Neural progenitor cell (in vitro differentiated cells): ENCODE results near the gene DLEC1. TPM values are rescaled to one million over a fixed set of nuclear protein-coding genes. Genes with fewer than 3 reads are reported as not detected.

Experiments
- DNase-seq: peaks from one replicate; pipeline ENCODE4 v3.0.0-alpha.2; 2016; ENCODE audit warnings: low spot score
- H2AFZ ChIP-seq: fragments of 200-600 bp; sonication (generic); replicated peaks from 2 replicates; pipeline ENCODE4 v1.6.1; 2016; ENCODE audit warnings: antibody characterized with exemption
- H3F3A ChIP-seq: fragments of 200-600 bp; sonication (generic); 2 replicates; pipeline ENCODE4 v1.6.1; 2016; ENCODE audit warnings: antibody characterized with exemption, low read depth
- H3K27ac ChIP-seq: fragments of 200-600 bp; sonication (generic); 2 replicates; pipeline ENCODE4 v1.5.1; 2016; ENCODE audit warnings: mild to moderate bottlenecking
- H3K27me3 ChIP-seq: fragments of 200-600 bp; sonication (generic); 2 replicates; pipeline ENCODE4 v1.6.1; 2016; ENCODE audit warnings: mild to moderate bottlenecking, moderate library complexity
- H3K36me3 ChIP-seq: fragments of 200-600 bp; sonication (generic); 2 replicates; pipeline ENCODE4 v1.5.1; 2016
- H3K4me1 ChIP-seq: fragments of 200-600 bp; sonication (generic); 2 replicates; pipeline ENCODE4 v1.6.1; 2016; ENCODE audit warnings: mixed run types
- H3K4me2 ChIP-seq: fragments of 200-600 bp; sonication (generic); 2 replicates; pipeline ENCODE4 v1.6.1; 2016
- H3K4me3 ChIP-seq: fragments of 200-600 bp; sonication (generic); 2 replicates; pipeline ENCODE4 v1.5.1; 2016
- H3K79me2 ChIP-seq: fragments of 200-600 bp; sonication (generic); 2 replicates; pipeline ENCODE4 v1.6.1; 2016; ENCODE audit warnings: low read depth
- H3K9ac ChIP-seq: fragments of 200-600 bp; sonication (generic); 2 replicates; pipeline ENCODE4 v1.6.1; 2016
- H3K9me3 ChIP-seq: fragments of 200-600 bp; sonication (generic); 2 replicates; pipeline ENCODE4 v1.5.1; 2016; ENCODE audit warnings: low read depth
- H4K20me1 ChIP-seq: fragments of 200-600 bp; sonication (generic); 2 replicates; pipeline ENCODE4 v1.6.1; 2016; ENCODE audit warnings: low read depth
- H3K27ac Mint-ChIP-seq: 3 replicates; pipeline ENCODE4 v1.8.0; 2021; ENCODE audit warnings: mixed read lengths
- H3K27me3 Mint-ChIP-seq: 2 replicates; pipeline ENCODE4 v1.8.0; 2022; ENCODE audit warnings: low read depth, mild to moderate bottlenecking, inconsistent platforms, moderate library complexity, mixed read lengths; ENCODE audit not compliant: insufficient read depth
- H3K36me3 Mint-ChIP-seq: 3 replicates; pipeline ENCODE4 v1.8.0; 2021; ENCODE audit warnings: mixed read lengths
- H3K4me1 Mint-ChIP-seq: 3 replicates; pipeline ENCODE4 v1.8.0; 2021; ENCODE audit warnings: mixed read lengths
- H3K4me3 Mint-ChIP-seq: 3 replicates; pipeline ENCODE4 v1.8.0; 2021; ENCODE audit warnings: mild to moderate bottlenecking, moderate library complexity, mixed read lengths
- H3K9me3 Mint-ChIP-seq: 3 replicates; pipeline ENCODE4 v1.8.0; 2020; ENCODE audit warnings: mixed read lengths
- CTCF ChIP-seq: fragments of 200-600 bp; sonication (generic); IDR thresholded peaks from 2 replicates; pipeline ENCODE4 v1.5.1; 2017; ENCODE audit warnings: antibody characterized with exemption, mild to moderate bottlenecking
- EZH2 ChIP-seq: fragments of 200-600 bp; sonication (generic); IDR thresholded peaks from 2 replicates; pipeline ENCODE4 v1.6.1; 2017; ENCODE audit warnings: antibody characterized with exemption, mild to moderate bottlenecking, moderate library complexity
- EZH2phosphoT487 ChIP-seq: fragments of 200-600 bp; sonication (generic); IDR thresholded peaks from 2 replicates; pipeline ENCODE4 v1.6.1; 2017; ENCODE audit warnings: antibody characterized with exemption
- total RNA-seq: library from RNA; depleted of rRNA; stranded (reverse); fragments of >200 nt; gene quantifications from 2 replicates; pipeline ENCODE4 v1.2.3, GENCODE V29; 2015; ENCODE audit warnings: low replicate concordance

DLEC1 gene
- total RNA-seq, 1 donor from 2014 or later, result 0.60 TPM

GRCh38 chr3:38114875-38115644, 76.1 kb downstream of the DLEC1 start:
- Mint-ChIP-seq H3K9me3 (no peaks in the 10 kb centered on the region), H3K4me3 (no peak overlapping the region), H3K27me3 (peaks cover 8% of the 10 kb centered on the region), H3K36me3 (peaks cover 3% of the 10 kb centered on the region), H3K27ac (peak overlapping the region; percentile 52), H3K4me1 (no peaks in the 10 kb centered on the region)
- H3K27ac ChIP-seq, result no peak overlapping the region
- H3K9me3 ChIP-seq, result no peaks in the 10 kb centered on the region
- H3K4me2 ChIP-seq, result no peak overlapping the region
- no peaks in the 10 kb centered on the region for H3K4me1 ChIP-seq
- no peaks in the 10 kb centered on the region for H3F3A ChIP-seq
- DNase-seq, result no peak
- no peak for TF ChIP-seq EZH2
- TF ChIP-seq CTCF, result no peak
- TF ChIP-seq EZH2phosphoT487, result no peak
- H3K27me3 ChIP-seq, result no peaks in the 10 kb centered on the region
- H3K79me2 ChIP-seq, result no peaks in the 10 kb centered on the region
- no peak overlapping the region for H3K4me3 ChIP-seq
- no peaks in the 10 kb centered on the region for H3K36me3 ChIP-seq
- no peak overlapping the region for H3K9ac ChIP-seq
- H4K20me1 ChIP-seq, result no peaks in the 10 kb centered on the region
- no peak overlapping the region for H2AFZ ChIP-seq

- Histone ChIP-seq H3K4me1 (no peaks in the 10 kb centered on the region), H3K4me3 (no peak overlapping the region), H2AFZ (no peak overlapping the region), H3K4me2 (no peak overlapping the region), H4K20me1 (no peaks in the 10 kb centered on the region), H3K9me3 (no peaks in the 10 kb centered on the region), H3F3A (no peaks in the 10 kb centered on the region), H3K9ac (no peak overlapping the region), H3K79me2 (no peaks in the 10 kb centered on the region), H3K36me3 (no peaks in the 10 kb centered on the region), H3K27ac (no peak overlapping the region), H3K27me3 (no peaks in the 10 kb centered on the region)
- Mint-ChIP-seq H3K4me1 (no peaks in the 10 kb centered on the region), H3K4me3 (peak overlapping the region; percentile 9), H3K27me3 (peaks cover 6% of the 10 kb centered on the region), H3K9me3 (no peaks in the 10 kb centered on the region), H3K36me3 (peaks cover 6% of the 10 kb centered on the region), H3K27ac (no peak overlapping the region)
- DNase-seq, result no peak
- TF ChIP-seq EZH2, result no peak
- TF ChIP-seq CTCF, result no peak
- no peak for TF ChIP-seq EZH2phosphoT487
Observed at GRCh38 chr3:38115645-38116427, 76.8 kb downstream of the DLEC1 start.

- H3K36me3 Mint-ChIP-seq, result peaks cover 8% of the 10 kb centered on the region
- no peaks in the 10 kb centered on the region for H3K36me3 ChIP-seq
- no peaks in the 10 kb centered on the region for H4K20me1 ChIP-seq
- no peaks in the 10 kb centered on the region for H3K79me2 ChIP-seq
- no peak for DNase-seq
- no peak overlapping the region for H2AFZ ChIP-seq
- H3K4me2 ChIP-seq, result no peak overlapping the region
- no peak overlapping the region for H3K27ac ChIP-seq
- H3K4me1 Mint-ChIP-seq, result no peaks in the 10 kb centered on the region
- no peaks in the 10 kb centered on the region for H3K9me3 ChIP-seq
- H3K9ac ChIP-seq, result no peak overlapping the region
- no peak overlapping the region for H3K27ac Mint-ChIP-seq
- H3F3A ChIP-seq, result no peaks in the 10 kb centered on the region
- H3K4me3 Mint-ChIP-seq, result no peak overlapping the region
- no peak overlapping the region for H3K4me3 ChIP-seq
- TF ChIP-seq EZH2phosphoT487 (no peak), CTCF (no peak), EZH2 (no peak)
- peaks cover 6% of the 10 kb centered on the region for H3K27me3 Mint-ChIP-seq
- no peaks in the 10 kb centered on the region for H3K4me1 ChIP-seq
- no peaks in the 10 kb centered on the region for H3K9me3 Mint-ChIP-seq
- no peaks in the 10 kb centered on the region for H3K27me3 ChIP-seq
Observed at GRCh38 chr3:38116471-38117162, 77.6 kb downstream of the DLEC1 start.
